Ishikawa (cell line): Measurements from ENCODE around the gene DNAH3.

Experiments
- EP300 ChIP-seq: IDR thresholded peaks from 2 replicates; pipeline ENCODE4 v1.6.1; 2012; ENCODE audit warnings: borderline replicate concordance
- FOXM1 ChIP-seq: IDR thresholded peaks from 2 replicates; pipeline ENCODE4 v1.6.1; 2012; ENCODE audit warnings: low read depth, borderline replicate concordance
- MAX ChIP-seq: IDR thresholded peaks from 2 replicates; pipeline ENCODE4 v1.6.1; 2012
- REST ChIP-seq: IDR thresholded peaks from 2 replicates; pipeline ENCODE4 v1.6.1; 2012; ENCODE audit warnings: low read depth, mild to moderate bottlenecking
- TAF1 ChIP-seq: IDR thresholded peaks from 2 replicates; pipeline ENCODE4 v1.6.1; 2012; ENCODE audit warnings: low read depth, mild to moderate bottlenecking
- USF1 ChIP-seq: IDR thresholded peaks from 2 replicates; pipeline ENCODE4 v1.6.1; 2012
- YY1 ChIP-seq: IDR thresholded peaks from 2 replicates; pipeline ENCODE4 v1.6.1; 2012; ENCODE audit warnings: low read depth

- no peak for TF ChIP-seq YY1
- no peak for TF ChIP-seq FOXM1
- no peak for TF ChIP-seq EP300
- TF ChIP-seq REST = no peak
- TF ChIP-seq MAX = no peak
- TF ChIP-seq TAF1 = no peak
- TF ChIP-seq USF1 = no peak
Observed at GRCh38 chr16:20939611-20940010, 211.0 kb downstream of the DNAH3 start.
